SU-DHL-6 (cell line): ENCODE results near the gene TCAIM.

Experiments
- H2AFZ ChIP-seq: fragments of 200-600 bp; sonication (generic); 2 replicates; pipeline ENCODE4 v1.6.1; 2014; ENCODE audit warnings: low read depth, mild to moderate bottlenecking, moderate library complexity, mixed read lengths, antibody characterized with exemption, low read length; ENCODE audit not compliant: severe bottlenecking
- H3F3A ChIP-seq: fragments of 200-600 bp; shearing (Covaris generic); 2 replicates; pipeline ENCODE4 v1.6.0; 2016; ENCODE audit warnings: antibody characterized with exemption, mild to moderate bottlenecking; ENCODE audit not compliant: insufficient read depth
- H3K27ac ChIP-seq: fragments of 200-600 bp; sonication (generic); 2 replicates; pipeline ENCODE4 v1.5.1; 2016; ENCODE audit warnings: low read depth, mild to moderate bottlenecking, low read length, moderate library complexity, mixed read lengths
- H3K27me3 ChIP-seq: fragments of 200-600 bp; sonication (generic), shearing (Covaris generic); 2 replicates; pipeline ENCODE4 v1.6.0; 2014; ENCODE audit warnings: mild to moderate bottlenecking, low read length
- H3K36me3 ChIP-seq: fragments of 200-600 bp; sonication (generic); 2 replicates; pipeline ENCODE4 v1.6.1; 2014; ENCODE audit warnings: mild to moderate bottlenecking, low read length, mixed read lengths
- H3K4me2 ChIP-seq: fragments of 300-600, 200-600 bp; shearing (Covaris generic), sonication (generic); 2 replicates; pipeline ENCODE4 v1.6.0; 2014; ENCODE audit warnings: low read length, low read depth, mild to moderate bottlenecking; ENCODE audit not compliant: poor library complexity, severe bottlenecking
- H3K4me3 ChIP-seq: fragments of 200-600 bp; sonication (generic); 2 replicates; pipeline ENCODE4 v1.5.1; 2014; ENCODE audit warnings: antibody characterized with exemption, low read length, mild to moderate bottlenecking, mixed read lengths; ENCODE audit not compliant: insufficient read depth, poor library complexity, severe bottlenecking
- H3K79me2 ChIP-seq: fragments of 200-600 bp; sonication (generic); 2 replicates; pipeline ENCODE4 v1.6.1; 2014; ENCODE audit warnings: mild to moderate bottlenecking, low read length, moderate library complexity; ENCODE audit not compliant: insufficient read depth
- H3K9ac ChIP-seq: fragments of 200-600 bp; sonication (generic); 2 replicates; pipeline ENCODE4 v1.7.0; 2014; ENCODE audit warnings: mild to moderate bottlenecking, low read length
- H3K9me2 ChIP-seq: fragments of 200-600 bp; sonication (generic); replicated peaks from 2 replicates; pipeline ENCODE4 v1.6.1; 2014; ENCODE audit warnings: low read length; ENCODE audit not compliant: insufficient read depth
- H3K9me3 ChIP-seq: fragments of 200-600 bp; sonication (generic); 2 replicates; pipeline ENCODE4 v1.6.1; 2014; ENCODE audit warnings: low read length, mixed read lengths; ENCODE audit not compliant: insufficient read depth
- H4K20me1 ChIP-seq: fragments of 200-600 bp; sonication (generic); 2 replicates; pipeline ENCODE4 v1.6.1; 2014; ENCODE audit warnings: low read depth, mild to moderate bottlenecking, antibody characterized with exemption, low read length, moderate library complexity, mixed read lengths
- EZH2phosphoT487 ChIP-seq: fragments of 200-600 bp; sonication (generic), shearing (Covaris generic); conservative IDR thresholded peaks from 2 replicates; pipeline ENCODE4 v1.6.1; 2018; ENCODE audit warnings: mild to moderate bottlenecking, antibody characterized with exemption, low read length, moderate library complexity, mixed read lengths
- TF ChIP-seq, protein P1 (sequence below): fragments of 200-600 bp; sonication (generic); IDR thresholded peaks from one replicate; pipeline ENCODE4 v1.5.1; 2017; ENCODE audit warnings: antibody characterized with exemption, mild to moderate bottlenecking, low read length, moderate library complexity; ENCODE audit not compliant: insufficient read depth, poor library complexity, severe bottlenecking

TCAIM gene

DNA sequence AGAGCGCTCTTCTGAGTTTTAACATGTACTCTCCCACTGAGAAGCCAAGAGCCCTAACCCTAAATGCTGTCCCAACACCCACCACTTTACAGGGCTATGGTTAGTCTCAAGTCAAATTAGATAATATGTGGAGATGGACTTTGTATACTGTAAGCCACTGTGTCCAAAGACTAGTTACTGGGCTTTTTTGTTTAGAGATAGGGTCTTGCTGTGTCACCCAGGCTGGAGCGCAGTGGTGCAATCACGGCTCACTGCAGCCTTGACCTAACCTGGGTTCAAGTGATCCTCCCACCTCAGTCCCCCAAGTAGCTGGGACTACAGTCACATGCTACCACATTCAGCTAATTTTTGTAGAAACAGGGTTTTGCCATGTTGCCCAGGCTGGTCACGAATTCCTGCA lies 115.7 kb downstream of the TCAIM start:
- no peaks in the 10 kb centered on the region for H3K9me3 ChIP-seq
- H2AFZ ChIP-seq: no peak overlapping the region
- no peaks in the 10 kb centered on the region for H4K20me1 ChIP-seq
- no peaks in the 10 kb centered on the region for H3K9me2 ChIP-seq
- no peaks in the 10 kb centered on the region for H3K79me2 ChIP-seq
- H3K27ac ChIP-seq: no peak overlapping the region
- no peak for TF ChIP-seq EZH2phosphoT487
- TF ChIP-seq, protein P1, sequence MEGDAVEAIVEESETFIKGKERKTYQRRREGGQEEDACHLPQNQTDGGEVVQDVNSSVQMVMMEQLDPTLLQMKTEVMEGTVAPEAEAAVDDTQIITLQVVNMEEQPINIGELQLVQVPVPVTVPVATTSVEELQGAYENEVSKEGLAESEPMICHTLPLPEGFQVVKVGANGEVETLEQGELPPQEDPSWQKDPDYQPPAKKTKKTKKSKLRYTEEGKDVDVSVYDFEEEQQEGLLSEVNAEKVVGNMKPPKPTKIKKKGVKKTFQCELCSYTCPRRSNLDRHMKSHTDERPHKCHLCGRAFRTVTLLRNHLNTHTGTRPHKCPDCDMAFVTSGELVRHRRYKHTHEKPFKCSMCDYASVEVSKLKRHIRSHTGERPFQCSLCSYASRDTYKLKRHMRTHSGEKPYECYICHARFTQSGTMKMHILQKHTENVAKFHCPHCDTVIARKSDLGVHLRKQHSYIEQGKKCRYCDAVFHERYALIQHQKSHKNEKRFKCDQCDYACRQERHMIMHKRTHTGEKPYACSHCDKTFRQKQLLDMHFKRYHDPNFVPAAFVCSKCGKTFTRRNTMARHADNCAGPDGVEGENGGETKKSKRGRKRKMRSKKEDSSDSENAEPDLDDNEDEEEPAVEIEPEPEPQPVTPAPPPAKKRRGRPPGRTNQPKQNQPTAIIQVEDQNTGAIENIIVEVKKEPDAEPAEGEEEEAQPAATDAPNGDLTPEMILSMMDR: no peak
- H3K9ac ChIP-seq: no peak overlapping the region
- no peak overlapping the region for H3K4me2 ChIP-seq
- H3K27me3 ChIP-seq: no peaks in the 10 kb centered on the region
- H3F3A ChIP-seq: no peaks in the 10 kb centered on the region
- no peaks in the 10 kb centered on the region for H3K36me3 ChIP-seq
- H3K4me3 ChIP-seq: no peak overlapping the region

DNA sequence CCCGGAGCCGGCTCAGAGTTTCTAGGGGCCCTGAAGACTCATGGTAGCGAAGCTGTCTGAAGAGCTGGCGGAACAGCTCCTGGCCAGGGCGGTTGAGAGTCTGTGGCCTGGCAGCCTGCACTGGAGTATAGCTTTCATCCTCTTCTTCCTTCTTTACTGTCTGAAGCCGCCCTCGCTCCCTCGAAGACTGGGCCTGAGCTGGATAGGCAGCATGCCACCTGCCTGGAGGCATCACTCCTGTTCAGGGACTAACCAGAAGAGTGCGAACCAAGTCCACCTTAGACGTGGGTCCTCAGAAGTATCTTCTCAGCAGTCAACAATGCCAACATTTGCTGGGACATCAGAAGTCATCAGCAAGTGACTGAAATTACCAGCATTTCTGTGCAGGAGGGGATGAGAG lies 116.8 kb downstream of the TCAIM start:
- Histone ChIP-seq H3F3A (no peaks in the 10 kb centered on the region), H3K27ac (no peak overlapping the region), H3K9ac (no peak overlapping the region), H3K9me3 (no peaks in the 10 kb centered on the region), H3K27me3 (no peaks in the 10 kb centered on the region), H4K20me1 (no peaks in the 10 kb centered on the region), H3K4me3 (no peak overlapping the region), H3K79me2 (no peaks in the 10 kb centered on the region), H2AFZ (no peak overlapping the region), H3K36me3 (no peaks in the 10 kb centered on the region), H3K9me2 (no peaks in the 10 kb centered on the region), H3K4me2 (no peak overlapping the region)
- TF ChIP-seq, protein P1: no peak
- no peak for TF ChIP-seq EZH2phosphoT487
